OCI-LY3 (cell line): Measurements from ENCODE around the gene IDH1.

ENCODE experiments used
- H2AFZ ChIP-seq: fragments of 200-600, 300-600 bp; shearing (Covaris generic); 2 replicates; pipeline ENCODE4 v1.6.0; 2014; ENCODE audit warnings: antibody characterized with exemption, low read depth, low read length
- H3K27ac ChIP-seq: fragments of 200-600, 300-600 bp; sonication (generic); 2 replicates; pipeline ENCODE4 v1.5.1; 2014; ENCODE audit warnings: mild to moderate bottlenecking, low read length, moderate library complexity, mixed read lengths
- H3K27me3 ChIP-seq: fragments of 200-600, 300-600 bp; sonication (generic); 2 replicates; pipeline ENCODE4 v1.6.1; 2014; ENCODE audit warnings: low read depth, low read length, mixed read lengths
- H3K36me3 ChIP-seq: fragments of 200-600, 300-600 bp; sonication (generic); replicated peaks from 2 replicates; pipeline ENCODE3; 2014; ENCODE audit warnings: low read depth, low read length, mixed read lengths
- H3K4me1 ChIP-seq: fragments of 300-600, 200-600 bp; sonication (generic); 2 replicates; pipeline ENCODE4 v1.6.1; 2014; ENCODE audit warnings: low read length, mixed read lengths
- H3K4me2 ChIP-seq: fragments of 200-600, 300-600 bp; sonication (generic); 2 replicates; pipeline ENCODE4 v1.6.1; 2014; ENCODE audit warnings: low read length, mixed read lengths
- H3K4me3 ChIP-seq: fragments of 300-600, 200-600 bp; sonication (generic); 2 replicates; pipeline ENCODE4 v1.5.1; 2014; ENCODE audit warnings: antibody characterized with exemption, mild to moderate bottlenecking, low read length, moderate library complexity
- H3K79me2 ChIP-seq: fragments of 300-600, 200-600 bp; shearing (Covaris generic); 2 replicates; pipeline ENCODE4 v1.6.1; 2014; ENCODE audit warnings: mild to moderate bottlenecking, low read length, mixed read lengths
- H3K9ac ChIP-seq: fragments of 300-600, 200-600 bp; shearing (Covaris generic); 2 replicates; pipeline ENCODE4 v1.6.0; 2014; ENCODE audit warnings: mild to moderate bottlenecking, low read length, moderate library complexity
- H3K9me3 ChIP-seq: fragments of 200-600, 300-600 bp; shearing (Covaris generic); 2 replicates; pipeline ENCODE4 v1.6.1; 2014; ENCODE audit warnings: low read length, mixed read lengths; ENCODE audit not compliant: insufficient read depth
- H4K20me1 ChIP-seq: fragments of 200-600, 300-600 bp; sonication (generic); 2 replicates; pipeline ENCODE4 v1.6.1; 2016; ENCODE audit warnings: low read length, mixed read lengths; ENCODE audit not compliant: insufficient read depth
- EZH2phosphoT487 ChIP-seq: fragments of 200-600 bp; shearing (Covaris generic); IDR thresholded peaks from 2 replicates; pipeline ENCODE4 v1.6.1; 2018; ENCODE audit warnings: antibody characterized with exemption, mixed run types, low read depth
- TF ChIP-seq, protein P1 (sequence below): fragments of 200-600, 300-600 bp; sonication (generic); IDR thresholded peaks from 2 replicates; pipeline ENCODE4 v1.5.1; 2014; ENCODE audit warnings: antibody characterized with exemption, low read length, low read depth

IDH1 gene

DNA sequence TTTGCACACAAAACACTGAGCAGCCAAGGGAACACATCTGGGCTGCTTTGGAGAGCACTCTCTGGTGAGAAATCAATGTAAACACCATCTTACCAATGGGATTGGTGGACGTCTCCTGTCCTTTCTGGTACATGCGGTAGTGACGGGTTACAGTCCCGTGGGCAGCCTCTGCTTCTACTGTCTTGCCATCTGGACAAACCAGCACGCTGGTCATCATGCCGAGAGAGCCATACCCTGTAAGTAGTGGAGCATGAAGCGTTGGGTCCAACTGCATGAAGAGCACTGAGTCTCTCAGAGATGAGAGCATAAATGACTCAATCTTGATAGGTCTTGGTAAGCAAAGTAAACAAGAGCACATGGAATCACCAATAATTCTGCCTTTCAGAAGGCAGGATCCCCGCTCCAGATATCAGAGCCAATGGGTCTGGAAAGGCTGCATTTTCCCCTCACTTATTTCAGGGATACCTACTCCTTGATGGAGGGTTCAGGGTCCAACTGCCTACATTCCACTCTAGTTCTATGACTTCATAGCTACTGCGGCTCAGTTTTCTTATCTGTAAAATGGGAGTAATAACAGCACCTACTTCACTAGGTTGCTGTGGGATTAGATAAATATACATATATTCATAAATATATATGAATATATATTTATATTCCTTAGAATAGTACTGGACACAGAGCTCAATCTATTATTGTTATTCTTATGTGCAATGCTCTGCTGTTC, 14.9 kb downstream of the IDH1 start:
- no peak overlapping the region for H3K4me2 ChIP-seq
- no peaks in the 10 kb centered on the region for H4K20me1 ChIP-seq
- H2AFZ ChIP-seq, result no peak overlapping the region
- no peak for TF ChIP-seq EZH2phosphoT487
- TF ChIP-seq, protein P1, sequence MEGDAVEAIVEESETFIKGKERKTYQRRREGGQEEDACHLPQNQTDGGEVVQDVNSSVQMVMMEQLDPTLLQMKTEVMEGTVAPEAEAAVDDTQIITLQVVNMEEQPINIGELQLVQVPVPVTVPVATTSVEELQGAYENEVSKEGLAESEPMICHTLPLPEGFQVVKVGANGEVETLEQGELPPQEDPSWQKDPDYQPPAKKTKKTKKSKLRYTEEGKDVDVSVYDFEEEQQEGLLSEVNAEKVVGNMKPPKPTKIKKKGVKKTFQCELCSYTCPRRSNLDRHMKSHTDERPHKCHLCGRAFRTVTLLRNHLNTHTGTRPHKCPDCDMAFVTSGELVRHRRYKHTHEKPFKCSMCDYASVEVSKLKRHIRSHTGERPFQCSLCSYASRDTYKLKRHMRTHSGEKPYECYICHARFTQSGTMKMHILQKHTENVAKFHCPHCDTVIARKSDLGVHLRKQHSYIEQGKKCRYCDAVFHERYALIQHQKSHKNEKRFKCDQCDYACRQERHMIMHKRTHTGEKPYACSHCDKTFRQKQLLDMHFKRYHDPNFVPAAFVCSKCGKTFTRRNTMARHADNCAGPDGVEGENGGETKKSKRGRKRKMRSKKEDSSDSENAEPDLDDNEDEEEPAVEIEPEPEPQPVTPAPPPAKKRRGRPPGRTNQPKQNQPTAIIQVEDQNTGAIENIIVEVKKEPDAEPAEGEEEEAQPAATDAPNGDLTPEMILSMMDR, result no peak
- H3K36me3 ChIP-seq, result peaks cover 29% of the 10 kb centered on the region
- H3K9me3 ChIP-seq, result no peaks in the 10 kb centered on the region
- peaks cover 6% of the 10 kb centered on the region; the same call in 1 of the 2 replicates for H3K4me1 ChIP-seq
- no peak overlapping the region for H3K27ac ChIP-seq
- H3K9ac ChIP-seq, result no peak overlapping the region
- H3K4me3 ChIP-seq, result no peak overlapping the region
- no peaks in the 10 kb centered on the region for H3K79me2 ChIP-seq
- H3K27me3 ChIP-seq, result no peaks in the 10 kb centered on the region

DNA sequence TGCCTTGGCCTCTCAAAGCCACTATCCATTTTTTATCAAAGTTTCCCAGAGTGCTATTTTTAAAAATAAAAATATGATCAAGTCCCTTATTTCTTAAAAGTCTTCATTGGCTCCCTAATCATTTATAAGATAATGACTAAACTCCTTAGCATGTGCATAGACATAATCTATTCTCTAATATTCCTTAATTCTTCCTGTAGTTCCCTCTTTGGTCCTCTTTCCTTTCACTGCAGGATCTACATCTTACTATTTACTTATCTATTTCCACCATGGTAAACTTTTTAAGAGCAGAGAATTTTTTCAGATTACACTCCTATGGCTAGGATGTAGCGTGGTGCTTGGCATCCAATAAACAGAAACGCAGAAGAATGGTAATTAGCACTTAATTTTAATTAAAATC, 19.0 kb downstream of the IDH1 start:
- Histone ChIP-seq H3K27ac (no peak overlapping the region), H2AFZ (no peak overlapping the region), H3K9me3 (no peaks in the 10 kb centered on the region), H3K4me2 (no peak overlapping the region), H3K4me3 (no peak overlapping the region), H3K79me2 (no peaks in the 10 kb centered on the region), H3K36me3 (peaks cover 25% of the 10 kb centered on the region), H4K20me1 (no peaks in the 10 kb centered on the region), H3K9ac (no peak overlapping the region), H3K4me1 (peaks cover 6% of the 10 kb centered on the region; the same call in 1 of the 2 replicates), H3K27me3 (no peaks in the 10 kb centered on the region)
- no peak for TF ChIP-seq EZH2phosphoT487
- TF ChIP-seq, protein P1, result no peak

DNA sequence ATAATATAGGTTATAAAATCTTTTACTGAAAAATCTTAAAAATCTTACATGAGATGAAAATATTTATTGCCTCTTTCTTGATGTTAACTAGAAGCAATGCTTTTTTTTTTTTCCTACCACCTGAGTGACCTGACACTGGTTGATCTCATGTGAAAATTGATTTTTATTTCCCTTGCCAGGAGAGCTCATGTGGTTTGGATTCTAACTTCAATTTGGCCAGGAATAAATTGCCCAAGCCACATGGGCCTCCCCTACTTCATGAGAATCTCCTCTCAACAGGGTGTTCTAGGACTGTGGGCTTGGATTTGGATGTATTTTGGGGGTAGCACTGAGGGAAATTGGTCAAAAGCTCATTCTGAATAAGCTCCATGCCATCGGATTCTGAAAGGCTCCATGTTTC, 20.1 kb downstream of the IDH1 start:
- H2AFZ ChIP-seq, result no peak overlapping the region
- H3K27me3 ChIP-seq, result no peaks in the 10 kb centered on the region
- no peaks in the 10 kb centered on the region for H3K79me2 ChIP-seq
- no peak overlapping the region for H3K9ac ChIP-seq
- no peak overlapping the region for H3K4me3 ChIP-seq
- no peak overlapping the region for H3K27ac ChIP-seq
- no peaks in the 10 kb centered on the region for H3K9me3 ChIP-seq
- TF ChIP-seq EZH2phosphoT487, result no peak
- TF ChIP-seq, protein P1, result no peak
- H4K20me1 ChIP-seq, result no peaks in the 10 kb centered on the region
- H3K36me3 ChIP-seq, result peaks cover 24% of the 10 kb centered on the region
- H3K4me1 ChIP-seq, result peaks cover 6% of the 10 kb centered on the region; the same call in 1 of the 2 replicates
- no peak overlapping the region for H3K4me2 ChIP-seq

DNA sequence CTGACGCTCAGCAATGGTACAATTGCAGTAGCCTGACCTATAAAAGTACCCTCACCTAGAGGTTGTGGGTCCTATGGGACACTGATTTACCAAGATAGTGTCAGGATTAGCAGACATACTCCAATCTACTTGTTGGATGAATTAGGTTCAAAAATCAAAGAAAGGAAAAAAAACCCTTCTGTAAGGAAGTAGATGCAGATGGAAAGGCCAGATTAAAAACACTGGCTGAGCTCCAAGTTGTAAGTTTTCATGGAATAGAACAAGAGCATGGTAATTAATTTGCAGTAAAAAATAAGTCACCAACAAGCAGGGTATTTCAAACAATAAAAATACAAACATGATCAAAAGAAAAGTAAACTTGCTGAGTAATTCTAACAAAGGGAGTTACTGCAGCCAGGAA, 26.4 kb downstream of the IDH1 start:
- H3K4me2 ChIP-seq, result no peak overlapping the region
- no peaks in the 10 kb centered on the region for H3K79me2 ChIP-seq
- H3K27ac ChIP-seq, result no peak overlapping the region
- H3K36me3 ChIP-seq, result no peaks in the 10 kb centered on the region
- H3K27me3 ChIP-seq, result no peaks in the 10 kb centered on the region
- no peaks in the 10 kb centered on the region for H4K20me1 ChIP-seq
- TF ChIP-seq, protein P1, result no peak
- TF ChIP-seq EZH2phosphoT487, result no peak
- H3K9ac ChIP-seq, result no peak overlapping the region
- H3K9me3 ChIP-seq, result no peaks in the 10 kb centered on the region
- H3K4me3 ChIP-seq, result no peak overlapping the region
- no peak overlapping the region for H2AFZ ChIP-seq
- no peaks in the 10 kb centered on the region for H3K4me1 ChIP-seq
